Adrenal gland (tissue), 12 donors: ENCODE results near the gene ARL6IP6. TPM values are rescaled to one million over a fixed set of nuclear protein-coding genes. Genes with fewer than 3 reads are reported as not detected.

Experiments
- DNase-seq, 7 donors: peaks; one replicate each; pipeline ENCODE4 v3.0.0-alpha.2; 2019 to 2020
- H3K27ac ChIP-seq, 5 donors: fragments of 200-600 bp; sonication (generic) in 4 of 5; 1 replicate in 3 of 5; 2 replicates in 2 of 5; pipeline versions ENCODE4 v1.5.1 to v1.8.0; 2016 to 2020; ENCODE audit warnings: mild to moderate bottlenecking in 1 of 5
- H3K27me3 ChIP-seq: fragments of 200-600 bp; 2 replicates; pipeline ENCODE4 v1.8.0; 2021
- H3K36me3 ChIP-seq, 2 donors: fragments of 200-600 bp; replicated peaks in 1 of 2; 1 replicate in 1 of 2; 2 replicates in 1 of 2; pipeline versions ENCODE4 v1.5.1 to v1.8.0; 2018 to 2022
- H3K4me1 ChIP-seq, 2 donors: fragments of 200-600 bp; replicated peaks in 1 of 2; 1 replicate in 1 of 2; 2 replicates in 1 of 2; pipeline versions ENCODE4 v1.5.1 to v1.8.0; 2018 to 2021
- H3K4me3 ChIP-seq, 4 donors: fragments of 200-600 bp; sonication (generic) in 3 of 4; one replicate each; pipeline ENCODE4 v1.5.1; 2016 to 2018
- H3K9me3 ChIP-seq, 3 donors: fragments of 200-600 bp; sonication (generic) in 1 of 3; replicated peaks in 1 of 3; 1 replicate in 2 of 3; 2 replicates in 1 of 3; pipeline versions ENCODE4 v1.5.1 to v1.8.0; 2016 to 2021
- POLR2A ChIP-seq, 2 donors: fragments of 450-650 bp; IDR thresholded peaks; one replicate each; pipeline ENCODE4 v1.6.1; 2017; ENCODE audit warnings: antibody characterized with exemption in 2 of 2, mild to moderate bottlenecking in 2 of 2, moderate library complexity in 1 of 2
- WGBS, 4 donors: extraction: QIAGEN DNeasy Blood & Tissue Kit in 2 of 4; methylation state at CpG; one replicate each; pipeline versions ENCODE4 v1.1.5 to v1.1.7; 2013 to 2017; 5-methylcytosine and 5-hydroxymethylcytosine counted together
- intact Hi-C, 2 donors: fragments of 100-400 bp; cut with DNase I; formaldehyde crosslinking; loops; one replicate each; pipeline versions ENCODE4 v1.14.1 to v1.15.0; 2022 to 2023
- polyA plus RNA-seq, 3 donors: library from polyadenylated mRNA; stranded (reverse); fragments of 200-250 nt in 2 of 3; fragments of 350-450 nt in 1 of 3; fragmentation: Illumina TruSeq in 1 of 3; extraction: RNeasy Lipid Tissue Mini Kit (QIAGEN cat#74804) in 1 of 3; gene quantifications; one replicate each; pipeline ENCODE4 v1.2.3, GENCODE V29; 2013 to 2014
- total RNA-seq, 9 donors: library from RNA; depleted of rRNA in 4 of 9; stranded (reverse); fragments of >200 nt in 4 of 9; fragments of 120-200 nt in 1 of 9; fragmentation: NEBNext Ultra II Directional in 1 of 9; extraction: Animal tissue kit (Norgen Biotek cat#: 25700) in 1 of 9; gene quantifications; one replicate each; pipeline versions ENCODE4 v1.1.0 to v1.2.4, GENCODE V29; 2013 to 2023
- TF ChIP-seq, protein P1 (sequence below), 6 experiments: fragments of 450-650 bp in 4 of 6; fragments of 200-600 bp in 2 of 6; sonication (generic) in 1 of 6; IDR thresholded peaks; 1 replicate in 5 of 6; 2 replicates in 1 of 6; pipeline versions ENCODE4 v1.5.1 to v1.8.0; 2016 to 2021; ENCODE audit warnings: antibody characterized with exemption in 6 of 6, mild to moderate bottlenecking in 2 of 6, moderate library complexity in 1 of 6
- donor health status: healthy with polysubstance abuse.
- donor health status: Bipolar disorder and iron deficiency.
- donor health status: DM: yes; HTN: yes; CAD: no.
- donor health status: DM: no; HTN: no; CAD: no.
- donor health status: DM: no; HTN: no; CAD: no.
- donor health status: DM: yes; HTN: yes; CAD: no.

ARL6IP6 gene
- total and polyA plus RNA-seq, 12 donors, result 5.0 to 24.5 (median 11.8) TPM

DNA sequence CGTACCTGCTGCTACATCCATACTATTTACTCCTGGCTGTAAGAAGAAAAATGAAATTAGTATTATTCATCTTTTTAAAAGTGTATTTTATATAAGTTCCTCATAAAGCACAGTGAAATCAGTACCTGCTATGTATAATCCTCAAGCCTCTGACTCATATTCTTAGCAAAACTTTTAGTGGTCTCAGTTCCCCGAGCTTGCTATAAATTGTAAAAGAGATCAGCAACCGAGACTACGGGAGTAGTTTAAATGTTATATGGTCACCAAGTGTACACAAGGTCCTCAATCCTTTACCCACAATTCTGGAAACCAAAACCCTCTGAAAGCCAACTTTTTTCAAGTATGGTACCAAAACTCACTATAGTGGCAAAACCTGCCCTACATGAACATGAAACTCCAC, 25.4 kb upstream of the ARL6IP6 start:
- 92 to 95% (median 93%) methylated on average over 4 of the region's 4 CpGs for WGBS, 4 donors
- peaks cover 0 to 11% of the 10 kb centered on the region in 2 donors for H3K36me3 ChIP-seq
- peaks cover 0 to 23% of the 10 kb centered on the region in 2 donors for H3K4me1 ChIP-seq
- no peak overlapping the region for H3K27ac ChIP-seq
- peaks cover 0 to 3% (median 0%) of the 10 kb centered on the region in 3 donors for H3K9me3 ChIP-seq
- intact Hi-C loops, result no loop called here
- H3K4me3 ChIP-seq, result no peak overlapping the region
- H3K27me3 ChIP-seq, result no peaks in the 10 kb centered on the region
- TF ChIP-seq, protein P1, sequence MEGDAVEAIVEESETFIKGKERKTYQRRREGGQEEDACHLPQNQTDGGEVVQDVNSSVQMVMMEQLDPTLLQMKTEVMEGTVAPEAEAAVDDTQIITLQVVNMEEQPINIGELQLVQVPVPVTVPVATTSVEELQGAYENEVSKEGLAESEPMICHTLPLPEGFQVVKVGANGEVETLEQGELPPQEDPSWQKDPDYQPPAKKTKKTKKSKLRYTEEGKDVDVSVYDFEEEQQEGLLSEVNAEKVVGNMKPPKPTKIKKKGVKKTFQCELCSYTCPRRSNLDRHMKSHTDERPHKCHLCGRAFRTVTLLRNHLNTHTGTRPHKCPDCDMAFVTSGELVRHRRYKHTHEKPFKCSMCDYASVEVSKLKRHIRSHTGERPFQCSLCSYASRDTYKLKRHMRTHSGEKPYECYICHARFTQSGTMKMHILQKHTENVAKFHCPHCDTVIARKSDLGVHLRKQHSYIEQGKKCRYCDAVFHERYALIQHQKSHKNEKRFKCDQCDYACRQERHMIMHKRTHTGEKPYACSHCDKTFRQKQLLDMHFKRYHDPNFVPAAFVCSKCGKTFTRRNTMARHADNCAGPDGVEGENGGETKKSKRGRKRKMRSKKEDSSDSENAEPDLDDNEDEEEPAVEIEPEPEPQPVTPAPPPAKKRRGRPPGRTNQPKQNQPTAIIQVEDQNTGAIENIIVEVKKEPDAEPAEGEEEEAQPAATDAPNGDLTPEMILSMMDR (IDR thresholded peaks at IDR 0.05), result no peak
- TF ChIP-seq POLR2A (IDR thresholded peaks at IDR 0.05), result no peak
- DNase-seq, result no peak

DNA sequence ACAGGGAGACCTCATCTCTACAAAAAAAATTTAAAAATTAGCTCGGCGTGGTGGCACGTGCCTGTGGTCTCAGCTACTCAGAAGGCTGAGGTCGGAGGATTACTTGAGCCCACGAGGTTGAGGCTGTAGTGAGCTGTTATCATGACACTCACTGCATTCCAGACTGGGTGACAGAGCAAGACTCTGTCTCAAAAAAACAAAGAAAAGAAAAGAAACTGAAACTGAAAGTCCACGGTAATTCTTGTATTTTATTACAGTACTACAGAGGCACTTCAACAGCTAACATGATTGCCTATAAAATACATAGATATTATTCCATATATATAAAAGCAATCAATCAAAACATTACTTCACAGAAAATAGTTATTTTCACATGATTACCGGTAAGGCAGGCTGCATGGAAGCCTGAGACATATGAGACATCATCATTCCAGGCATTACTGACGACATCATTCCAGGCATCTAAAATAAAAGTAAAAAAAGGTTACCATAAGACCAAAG, 24.2 kb upstream of the ARL6IP6 start:
- WGBS, 4 donors, result 24 to 26% (median 25%) methylated on average over 8 of the region's 8 CpGs
- peak overlapping the region in 1 of 4 donors; percentile 39 for H3K4me3 ChIP-seq
- intact Hi-C loops, result no loop called here

DNA sequence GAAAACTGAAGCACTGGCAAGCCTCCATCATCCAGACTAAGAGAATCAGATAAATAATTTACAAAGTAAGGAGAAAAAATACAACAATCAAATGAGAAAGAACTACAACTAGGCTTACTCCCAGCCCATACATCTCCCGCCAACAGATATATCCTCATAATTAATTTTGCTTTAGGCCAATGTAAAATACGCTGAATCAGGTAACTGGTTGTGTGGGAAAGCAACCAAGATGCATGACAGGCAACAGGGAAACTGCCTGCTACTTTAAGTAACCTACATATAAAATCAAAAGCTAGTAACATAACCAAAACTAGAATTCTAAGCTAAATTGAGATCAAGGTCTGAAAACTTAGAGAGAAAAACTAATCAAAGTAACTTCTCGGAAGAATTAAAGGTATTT, 22.7 kb upstream of the ARL6IP6 start:
- peaks cover 0 to 10% of the 10 kb centered on the region in 2 donors for H3K36me3 ChIP-seq
- intact Hi-C loops, result no loop called here
- H3K9me3 ChIP-seq, result peaks cover 0 to 6% (median 0%) of the 10 kb centered on the region in 3 donors
- TF ChIP-seq, protein P1 (IDR thresholded peaks at IDR 0.05), result no peak
- TF ChIP-seq POLR2A (IDR thresholded peaks at IDR 0.05), result no peak
- H3K4me3 ChIP-seq, result no peak overlapping the region
- peaks cover 0 to 23% of the 10 kb centered on the region in 2 donors for H3K4me1 ChIP-seq
- H3K27me3 ChIP-seq, result no peaks in the 10 kb centered on the region
- 94 to 98% (median 97%) methylated on average over 3 of the region's 3 CpGs for WGBS, 4 donors
- no peak for DNase-seq
- no peak overlapping the region for H3K27ac ChIP-seq

More for the DNA sequence above, 24.2 kb upstream of the ARL6IP6 start:
- Histone ChIP-seq H3K9me3 (peaks cover 0 to 6% (median 0%) of the 10 kb centered on the region in 3 donors), H3K27me3 (no peaks in the 10 kb centered on the region), H3K4me1 (peaks cover 0 to 23% of the 10 kb centered on the region in 2 donors), H3K36me3 (peaks cover 0 to 10% of the 10 kb centered on the region in 2 donors), H3K27ac (peak overlapping the region; percentile 31 to 83 (median 62))
- peak; percentile 26 to 61 (median 54) for DNase-seq
- TF ChIP-seq POLR2A (IDR thresholded peaks at IDR 0.05), result peak in 1 of 2 donors; percentile 26
- TF ChIP-seq, protein P1 (IDR thresholded peaks at IDR 0.05), result no peak

DNA sequence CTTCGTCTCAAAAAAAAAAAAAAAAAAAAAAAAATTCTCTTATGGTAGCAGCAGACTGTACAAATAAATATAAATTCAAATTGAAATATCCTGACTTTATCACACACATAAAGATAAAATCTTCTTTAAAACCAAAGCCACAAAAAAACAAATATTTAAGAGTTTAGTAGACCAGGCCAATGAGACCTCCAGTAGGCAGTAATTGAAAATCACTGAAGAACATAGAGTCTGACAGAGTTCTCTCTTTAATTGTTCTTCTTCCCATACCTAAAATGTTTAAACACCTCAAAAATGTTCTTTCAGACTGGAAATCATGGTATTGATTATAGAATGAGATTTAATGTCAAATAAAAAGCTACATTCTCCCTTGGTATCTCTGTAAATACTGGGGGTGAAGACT, 21.9 kb upstream of the ARL6IP6 start:
- intact Hi-C loops, result no loop called here
- WGBS, 4 donors, result 88 to 100% (median 100%) methylated on average over 1 of the region's 1 CpG
- TF ChIP-seq, protein P1 (IDR thresholded peaks at IDR 0.05), result no peak
- TF ChIP-seq POLR2A (IDR thresholded peaks at IDR 0.05), result no peak

More for the DNA sequence above, 21.9 kb upstream of the ARL6IP6 start:
- Histone ChIP-seq H3K27ac (no peak overlapping the region), H3K4me1 (peaks cover 0 to 23% of the 10 kb centered on the region in 2 donors), H3K36me3 (peaks cover 0 to 10% of the 10 kb centered on the region in 2 donors), H3K9me3 (peaks cover 0 to 6% (median 0%) of the 10 kb centered on the region in 3 donors), H3K4me3 (no peak overlapping the region), H3K27me3 (no peaks in the 10 kb centered on the region)
- no peak for DNase-seq
